Smooth muscle cell (in vitro differentiated cells): ENCODE measurements around the gene RAI14. TPM values are rescaled to one million over a fixed set of nuclear protein-coding genes. Genes with fewer than 3 reads are reported as not detected.

Experiments used
- DNase-seq: peaks from one replicate; lab custom pipeline; 2025; ENCODE audit not compliant: unreplicated experiment; lab: John Stamatoyannopoulos, UW
- H2AFZ ChIP-seq: fragments of 200-600 bp; sonication (generic); 2 replicates; pipeline ENCODE4 v1.6.0; 2016; ENCODE audit warnings: antibody characterized with exemption, low read depth, mild to moderate bottlenecking
- H3F3A ChIP-seq: fragments of 200-600 bp; sonication (generic); 2 replicates; pipeline ENCODE4 v1.6.0; 2017; ENCODE audit warnings: antibody characterized with exemption, low read depth
- H3K27ac ChIP-seq: fragments of 200-600 bp; sonication (generic); 2 replicates; pipeline ENCODE4 v1.5.1; 2016; ENCODE audit warnings: low read depth, mild to moderate bottlenecking
- H3K27me3 ChIP-seq: fragments of 200-600 bp; sonication (generic); 2 replicates; pipeline ENCODE4 v1.6.1; 2016; ENCODE audit warnings: low read depth, mild to moderate bottlenecking
- H3K36me3 ChIP-seq: fragments of 200-600 bp; sonication (generic); 2 replicates; pipeline ENCODE4 v1.5.1; 2016; ENCODE audit warnings: low read depth
- H3K4me1 ChIP-seq: fragments of 200-600 bp; sonication (generic); 2 replicates; pipeline ENCODE4 v1.5.1; 2016; ENCODE audit warnings: low read depth
- H3K4me2 ChIP-seq: fragments of 200-600 bp; sonication (generic); 2 replicates; pipeline ENCODE4 v1.6.0; 2016; ENCODE audit warnings: mild to moderate bottlenecking
- H3K4me3 ChIP-seq: fragments of 200-600 bp; sonication (generic); 2 replicates; pipeline ENCODE4 v1.5.1; 2016; ENCODE audit warnings: mild to moderate bottlenecking
- H3K79me2 ChIP-seq: fragments of 200-600 bp; sonication (generic); 2 replicates; pipeline ENCODE4 v1.6.0; 2016; ENCODE audit warnings: low read depth, mild to moderate bottlenecking
- H3K9ac ChIP-seq: fragments of 200-600 bp; sonication (generic); 2 replicates; pipeline ENCODE4 v1.6.0; 2016; ENCODE audit warnings: low read depth
- H3K9me3 ChIP-seq: fragments of 200-600 bp; sonication (generic); replicated peaks from 2 replicates; pipeline ENCODE4 v1.5.1; 2016; ENCODE audit warnings: low read depth
- H4K20me1 ChIP-seq: fragments of 200-600 bp; sonication (generic); 2 replicates; pipeline ENCODE4 v1.6.0; 2016; ENCODE audit warnings: low read depth
- polyA plus RNA-seq: library from polyadenylated mRNA; unstranded; fragments of >200 nt; fragmentation: Nextera tagmentation; extraction: Ambion mirVana; gene quantifications from 2 replicates; pipeline ENCODE4 v1.2.1, GENCODE V29; 2016
- total RNA-seq: library from RNA; depleted of rRNA; stranded (reverse); fragments of >200 nt; gene quantifications from 2 replicates; pipeline ENCODE4 v1.2.3, GENCODE V29; 2014
- TF ChIP-seq, protein P1 (sequence below): fragments of 200-600 bp; sonication (generic); IDR thresholded peaks from 2 replicates; pipeline ENCODE4 v1.5.1; 2017; ENCODE audit warnings: borderline replicate concordance, mild to moderate bottlenecking, antibody characterized with exemption; ENCODE audit not compliant: insufficient read depth, poor library complexity, severe bottlenecking

Gene RAI14
- total and polyA plus RNA-seq, 2 experiments from 2014 or later: 111 to 209 TPM

- Histone ChIP-seq H2AFZ (no peak overlapping the region), H3K79me2 (no peaks in the 10 kb centered on the region)
- TF ChIP-seq, protein P1, sequence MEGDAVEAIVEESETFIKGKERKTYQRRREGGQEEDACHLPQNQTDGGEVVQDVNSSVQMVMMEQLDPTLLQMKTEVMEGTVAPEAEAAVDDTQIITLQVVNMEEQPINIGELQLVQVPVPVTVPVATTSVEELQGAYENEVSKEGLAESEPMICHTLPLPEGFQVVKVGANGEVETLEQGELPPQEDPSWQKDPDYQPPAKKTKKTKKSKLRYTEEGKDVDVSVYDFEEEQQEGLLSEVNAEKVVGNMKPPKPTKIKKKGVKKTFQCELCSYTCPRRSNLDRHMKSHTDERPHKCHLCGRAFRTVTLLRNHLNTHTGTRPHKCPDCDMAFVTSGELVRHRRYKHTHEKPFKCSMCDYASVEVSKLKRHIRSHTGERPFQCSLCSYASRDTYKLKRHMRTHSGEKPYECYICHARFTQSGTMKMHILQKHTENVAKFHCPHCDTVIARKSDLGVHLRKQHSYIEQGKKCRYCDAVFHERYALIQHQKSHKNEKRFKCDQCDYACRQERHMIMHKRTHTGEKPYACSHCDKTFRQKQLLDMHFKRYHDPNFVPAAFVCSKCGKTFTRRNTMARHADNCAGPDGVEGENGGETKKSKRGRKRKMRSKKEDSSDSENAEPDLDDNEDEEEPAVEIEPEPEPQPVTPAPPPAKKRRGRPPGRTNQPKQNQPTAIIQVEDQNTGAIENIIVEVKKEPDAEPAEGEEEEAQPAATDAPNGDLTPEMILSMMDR: no peak
These were observed 225.1 kb downstream of the RAI14 start for GRCh38 chr5:34881246-34881645.

More at GRCh38 chr5:34881246-34881645, 225.1 kb downstream of the RAI14 start:
- H3K4me1 ChIP-seq: no peaks in the 10 kb centered on the region
- H3K9ac ChIP-seq: no peak overlapping the region
- H4K20me1 ChIP-seq: no peaks in the 10 kb centered on the region
- no peak overlapping the region for H3K4me2 ChIP-seq
- DNase-seq: no peak
- no peaks in the 10 kb centered on the region for H3K9me3 ChIP-seq
- no peak overlapping the region for H3K27ac ChIP-seq
- H3K27me3 ChIP-seq: no peaks in the 10 kb centered on the region
- H3K4me3 ChIP-seq: no peak overlapping the region
- H3K36me3 ChIP-seq: no peaks in the 10 kb centered on the region
- H3F3A ChIP-seq: no peaks in the 10 kb centered on the region

Other genes starting within 250 kb of the RAI14 start
- gene TTC23L, start 182.8 kb downstream of the RAI14 start, total RNA-seq: 0.04 and 1.3 TPM in 2 replicates
- 0.08 and 1.1 TPM in 2 replicates for gene TTC23L, start 182.8 kb downstream of the RAI14 start, polyA plus RNA-seq